Cardiac atrium fibroblast (primary cell): ENCODE data around the gene UNC45A. TPM values are rescaled to one million over a fixed set of nuclear protein-coding genes. Genes with fewer than 3 reads are reported as not detected.

Experiments
- total RNA-seq: library from RNA; depleted of rRNA; stranded (reverse); fragments of >200 nt; gene quantifications from 2 replicates; pipeline ENCODE4 v1.2.3, GENCODE V29; 2015

UNC45A gene
- total RNA-seq: 27.8 and 45.8 TPM in 2 replicates

GRCh38 chr15:90934949-90935751, at the start of gene UNC45A:
Gene UNC45A (plus strand): TSS chr15:90935285. CDS start chr15:90935325, 40 bp downstream.

GRCh38 chr15:90902840-90903732, 32.0 kb upstream of the UNC45A start, which contains the start of gene MAN2A2:
Gene MAN2A2 (plus strand): TSS chr15:90903302. CDS start chr15:90904208, 906 bp downstream.

DNA sequence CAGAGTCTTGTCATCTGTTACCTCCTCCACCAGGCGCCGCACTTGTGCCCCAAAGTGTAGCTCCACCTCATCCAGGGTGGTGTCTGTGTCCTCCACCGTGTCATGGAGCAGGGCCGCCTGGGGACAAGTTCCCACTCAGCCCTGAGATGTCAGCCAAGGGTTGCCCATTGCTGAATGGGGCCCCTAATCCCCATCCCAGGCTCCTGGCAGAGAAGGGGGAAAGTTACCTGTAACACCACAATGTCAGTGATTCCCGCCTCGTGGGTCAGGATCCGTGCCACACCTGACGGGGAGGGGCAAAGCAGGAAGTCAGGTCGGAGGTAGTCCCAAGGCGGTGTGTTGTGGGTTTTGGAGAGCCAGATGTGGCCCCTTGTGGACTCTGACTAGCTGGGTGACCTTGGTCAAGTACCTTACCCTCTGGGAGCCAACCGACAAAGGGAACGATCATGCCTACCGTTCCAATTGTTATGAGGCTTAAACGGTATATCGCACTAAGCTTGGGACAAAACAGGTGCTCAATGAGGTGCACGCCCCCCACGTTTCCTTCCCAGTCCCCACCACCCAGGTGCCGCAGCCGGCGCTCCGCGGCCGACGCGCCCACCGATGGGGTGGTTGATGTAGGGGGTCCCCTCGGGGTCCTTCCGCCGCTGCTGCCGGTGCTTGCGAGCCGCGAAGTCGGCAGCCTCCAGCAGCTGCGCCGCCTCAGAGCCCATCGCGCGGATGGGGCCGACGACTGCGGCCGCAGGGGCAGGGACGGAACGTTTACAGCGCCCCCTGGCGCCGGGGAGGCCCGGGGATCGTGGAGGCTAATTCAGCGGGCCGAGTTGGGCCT, 3.0 kb upstream of the UNC45A start, which contains the start of gene HDDC3:
Gene HDDC3, minus strand, starts transcription at position 722 of the 832 bp plus-strand sequence. Its CDS starts 9 bp downstream, at position 713.

GRCh38 chr15:90954712-90955623, 19.9 kb downstream of the UNC45A start, which contains the start of gene RCCD1:
Gene RCCD1 (plus strand): TSS chr15:90954884. CDS start chr15:90956735, 1,851 bp downstream.

DNA sequence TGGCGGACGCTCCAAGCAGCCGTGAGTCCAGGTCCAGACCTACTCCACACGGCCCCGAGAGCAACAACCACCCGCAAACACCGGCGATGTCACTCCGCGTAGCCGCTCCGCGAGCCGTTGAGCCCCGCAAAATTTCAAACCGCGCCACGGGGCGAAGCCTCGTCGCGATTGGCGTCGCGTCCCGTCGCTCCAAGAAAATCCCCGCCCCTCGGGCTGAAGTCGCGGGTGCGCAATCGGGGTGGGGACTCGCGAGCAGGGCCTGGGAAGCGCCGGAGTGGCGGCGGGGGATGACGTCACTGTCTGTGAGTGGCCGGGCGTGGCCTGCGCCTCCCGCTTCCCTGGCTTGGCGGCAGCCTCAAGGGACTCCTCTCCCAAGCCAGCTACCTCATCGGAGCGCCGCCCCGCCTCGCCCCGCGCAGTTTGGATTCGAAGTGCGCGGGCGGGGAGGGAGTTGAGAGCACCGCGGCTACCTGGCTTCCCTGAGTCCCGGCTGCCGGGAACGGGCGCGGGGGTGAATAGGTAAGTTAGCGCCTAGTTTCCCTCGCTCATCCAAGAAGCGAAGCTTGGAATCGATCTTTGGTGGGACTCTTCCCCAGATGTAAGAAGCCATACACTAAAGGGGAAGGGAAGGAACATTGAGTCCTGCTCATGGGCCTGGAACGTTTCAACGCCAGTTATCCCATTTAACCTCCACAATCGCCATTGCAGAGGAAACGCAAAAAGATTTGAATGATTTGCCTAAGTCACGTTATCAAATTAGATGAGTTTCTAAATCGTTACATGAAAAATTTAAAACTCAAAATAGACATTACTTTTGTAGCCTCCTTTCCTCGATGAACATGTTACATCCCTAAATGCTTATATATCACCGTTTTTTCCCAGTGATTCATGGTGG, 59.6 kb downstream of the UNC45A start, which contains the start of gene PRC1:
Gene PRC1, minus strand, starts transcription at position 119 of the 895 bp plus-strand sequence. Its CDS starts 118 bp downstream, at position 1.

Other genes with a start within 250 kb of the UNC45A start
- gene BLM, start 217.9 kb upstream of the UNC45A start, total RNA-seq: 1.6 and 2.3 TPM in 2 replicates
- 50.2 and 70.3 TPM in 2 replicates for gene FURIN, start 66.7 kb upstream of the UNC45A start, total RNA-seq
- 7.5 and 15.0 TPM in 2 replicates for gene FES, start 50.8 kb upstream of the UNC45A start, total RNA-seq
- 8.1 and 20.1 TPM in 2 replicates for gene MAN2A2, start 32.0 kb upstream of the UNC45A start, total RNA-seq
- gene HDDC3, start 2.7 kb upstream of the UNC45A start, total RNA-seq: 7.8 and 14.6 TPM in 2 replicates
- gene RCCD1, start 19.6 kb downstream of the UNC45A start, total RNA-seq: 7.0 and 11.7 TPM in 2 replicates
- 33.8 and 37.9 TPM in 2 replicates for gene PRC1, start 59.2 kb downstream of the UNC45A start, total RNA-seq
- gene VPS33B, start 87.3 kb downstream of the UNC45A start, total RNA-seq: 8.1 and 8.7 TPM in 2 replicates
- gene SV2B, start 165.0 kb downstream of the UNC45A start, total RNA-seq: 0.16 TPM in 1 of 2 replicates, not detected in the other